K562 (cell line): Measurements from ENCODE around the gene MRTFB. TPM values are rescaled to one million over a fixed set of nuclear protein-coding genes. Genes with fewer than 3 reads are reported as not detected.
A peak's percentile ranks its signal among the peaks of the same experiment; 100 is the strongest.

Source experiments
- ATAC-seq: fragments of 200-7000 bp; cut with Tn5 transposase; 3 replicates; pipeline ENCODE4 v1.9.1; 2020; ENCODE audit warnings: moderate library complexity
- Bru-seq: library from RNA; stranded (reverse); fragments of 400-500 nt; gene quantifications from one replicate; lab custom pipeline; 2021; lab: Mats Ljungman, UMichigan
- BruChase-seq, 2 experiments: library from RNA; stranded (reverse); fragments of 400-500 nt; gene quantifications; one replicate each; lab custom pipeline; 2021; lab: Mats Ljungman, UMichigan
- BruUV-seq: library from RNA; stranded (reverse); fragments of 400-500 nt; replicated peaks from 2 replicates; lab custom pipeline; 2021; lab: Mats Ljungman, UMichigan
- CTCF ChIA-PET: fragments of 300-600 bp; formaldehyde crosslinking; extraction: SDS; loops from one replicate; lab custom pipeline; 2021; ENCODE audit warnings: low intra/inter-chr PET ratio; lab: Yijun Ruan, JAX
- POLR2A ChIA-PET: fragments of 300-600, 350-650 bp; sonication (Branson Sonifier 250); formaldehyde crosslinking; extraction: SDS; loops from one replicate; lab custom pipeline; 2021; ENCODE audit warnings: antibody characterized with exemption, inconsistent platforms; lab: Yijun Ruan, JAX
- DNase-seq, 4 experiments: peaks; one replicate each; pipeline versions ENCODE4 v3.0.0 to v3.0.0-alpha.2; 2011 to 2018; ENCODE audit warnings: low spot score in 3 of 4, mixed read lengths in 3 of 4; ENCODE audit errors: extremely low read depth in 1 of 4
- FAIRE-seq: peaks from 2 replicates; lab custom pipeline; 2011; peaks lifted over from hg19 to GRCh38; lab: Jason Lieb, UNC
- H2AFZ ChIP-seq: 2 replicates; pipeline ENCODE4 v1.6.0; 2011; ENCODE audit warnings: low read depth, low read length, control low read depth, inconsistent platforms
- H3K27ac ChIP-seq: fragments of 200-600 bp; 3 replicates; pipeline ENCODE4 v1.8.0; 2011; ENCODE audit warnings: low read depth, mild to moderate bottlenecking, control low read depth, inconsistent platforms, low read length, moderate library complexity, mixed read lengths; ENCODE audit errors: extremely low read depth
- H3K27me3 ChIP-seq, 2 experiments: fragments of 300-600 bp in 1 of 2; 2 replicates in 1 of 2; 3 replicates in 1 of 2; pipeline versions ENCODE4 v1.6.0 to v1.8.0; 2011; ENCODE audit warnings: inconsistent platforms in 2 of 2, low read length in 2 of 2, mild to moderate bottlenecking in 1 of 2, mixed read lengths in 1 of 2, moderate library complexity in 1 of 2; ENCODE audit not compliant: control insufficient read depth in 2 of 2, insufficient read depth in 2 of 2
- H3K36me3 ChIP-seq: fragments of 300-600 bp; 3 replicates; pipeline ENCODE4 v1.8.0; 2011; ENCODE audit warnings: mild to moderate bottlenecking, low read length, inconsistent platforms; ENCODE audit not compliant: control insufficient read depth, insufficient read depth
- H3K4me1 ChIP-seq, 2 experiments: fragments of 200-600 bp in 1 of 2; replicated peaks in 1 of 2; 2 replicates in 1 of 2; 3 replicates in 1 of 2; pipeline versions ENCODE4 v1.5.1 to v1.8.0; 2011; ENCODE audit warnings: inconsistent platforms in 2 of 2, low read length in 2 of 2, mild to moderate bottlenecking in 1 of 2, mixed read lengths in 1 of 2, moderate library complexity in 1 of 2; ENCODE audit not compliant: control insufficient read depth in 2 of 2, insufficient read depth in 2 of 2
- H3K4me2 ChIP-seq: 2 replicates; pipeline ENCODE4 v1.6.1; 2011; ENCODE audit warnings: low read length, control low read depth, inconsistent platforms, mixed read lengths; ENCODE audit not compliant: insufficient read depth
- H3K4me3 ChIP-seq: fragments of 200-600 bp; sonication (generic), shearing (Covaris generic); 2 replicates; pipeline ENCODE4 v1.5.1; 2016; ENCODE audit warnings: control low read depth, inconsistent platforms
- H3K79me2 ChIP-seq: fragments of 200-600 bp; 3 replicates; pipeline ENCODE4 v1.8.0; 2011; ENCODE audit warnings: low read length, inconsistent platforms; ENCODE audit not compliant: control insufficient read depth, insufficient read depth
- H3K9ac ChIP-seq, 2 experiments: 2 replicates each; pipeline versions ENCODE4 v1.6.0 to v1.6.1; 2011; ENCODE audit warnings: low read depth in 2 of 2, low read length in 2 of 2, control low read depth in 1 of 2, inconsistent platforms in 1 of 2, mild to moderate bottlenecking in 1 of 2, mixed read lengths in 1 of 2; ENCODE audit not compliant: insufficient read depth in 1 of 2
- H3K9me1 ChIP-seq: one replicate; pipeline ENCODE4 v1.6.0; 2011; ENCODE audit warnings: inconsistent platforms, mild to moderate bottlenecking, low read length, moderate library complexity; ENCODE audit not compliant: control insufficient read depth, insufficient read depth
- H3K9me3 ChIP-seq: replicated peaks from 2 replicates; pipeline ENCODE4 v1.5.1; 2011; ENCODE audit warnings: low read depth, low read length, inconsistent platforms; ENCODE audit not compliant: control insufficient read depth, insufficient read depth
- H4K20me1 ChIP-seq: replicated peaks from 2 replicates; pipeline ENCODE4 v1.6.1; 2011; ENCODE audit warnings: low read length, inconsistent platforms, mixed read lengths; ENCODE audit not compliant: control insufficient read depth, insufficient read depth
- E2F3 ChIP-seq: fragments of 250-450 bp; sonication (Bioruptor Pico); IDR thresholded peaks from 2 replicates; pipeline ENCODE4 v1.4.0; 2020; ENCODE audit warnings: mild to moderate bottlenecking
- EP300 ChIP-seq: IDR thresholded peaks from 2 replicates; pipeline ENCODE4 v1.6.1; 2012; ENCODE audit warnings: low read length, improper control_type of control experiment
- KHSRP ChIP-seq: fragments of 450-650 bp; IDR thresholded peaks from 2 replicates; pipeline ENCODE4 v1.6.1; 2017
- NCOA1 ChIP-seq: fragments of 450-650 bp; IDR thresholded peaks from 2 replicates; pipeline ENCODE4 v1.6.1; 2016; ENCODE audit warnings: low read depth
- NFATC3 ChIP-seq: fragments of 450-650 bp; IDR thresholded peaks from 2 replicates; pipeline ENCODE4 v1.6.1; 2017; ENCODE audit warnings: mild to moderate bottlenecking
- NR4A1 ChIP-seq, 2 experiments: fragments of 250-450 bp in 1 of 2; fragments of 450-650 bp in 1 of 2; sonication (Bioruptor Pico) in 1 of 2; IDR thresholded peaks; 2 replicates each; pipeline versions ENCODE4 v1.4.0 to v1.6.1; 2016 to 2020; ENCODE audit warnings: mild to moderate bottlenecking in 2 of 2, missing compliant biosample characterization in 1 of 2, missing genetic modification characterization in 1 of 2, moderate library complexity in 1 of 2
- PML ChIP-seq: IDR thresholded peaks from 2 replicates; pipeline ENCODE4 v1.6.1; 2012; ENCODE audit warnings: low read length, inconsistent platforms
- POLR2G ChIP-seq: fragments of 200-400 bp; formaldehyde crosslinking; IDR thresholded peaks from 2 replicates; pipeline ENCODE4 v1.6.1; 2017; ENCODE audit warnings: low read depth, mild to moderate bottlenecking, antibody characterized with exemption, low read length, moderate library complexity
- PRMT5 ChIP-seq: sonication (generic); formaldehyde crosslinking; IDR thresholded peaks from 2 replicates; pipeline ENCODE4 v1.5.0; 2020; ENCODE audit warnings: missing genetic modification reagents
- SIN3B ChIP-seq: fragments of 450-650 bp; IDR thresholded peaks from 2 replicates; pipeline ENCODE4 v1.6.1; 2017; ENCODE audit warnings: low read depth, mild to moderate bottlenecking, moderate library complexity
- TCF7 ChIP-seq: sonication (generic); IDR thresholded peaks from 2 replicates; pipeline ENCODE4 v1.6.1; 2016; ENCODE audit warnings: antibody characterized with exemption, borderline replicate concordance
- XRCC4 ChIP-seq: IDR thresholded peaks from one replicate; pipeline ENCODE4 v1.6.1; 2011; ENCODE audit not compliant: insufficient read depth, insufficient read length; ENCODE audit errors: extremely low read depth
- ZBED1 ChIP-seq: IDR thresholded peaks from 2 replicates; pipeline ENCODE4 v1.6.1; 2014
- ZNF140 ChIP-seq: fragments of 250-450 bp; sonication (Bioruptor Pico); IDR thresholded peaks from 2 replicates; pipeline ENCODE4 v1.8.0; 2021; ENCODE audit warnings: moderate library complexity, mild to moderate bottlenecking, inconsistent platforms
- ZNF175 ChIP-seq: fragments of 200-800 bp; sonication (Bioruptor generic); IDR thresholded peaks from 2 replicates; pipeline ENCODE4 v1.6.1; 2016; ENCODE audit warnings: low read depth, mild to moderate bottlenecking, missing genetic modification characterization, missing compliant biosample characterization
- ZNF764 ChIP-seq: fragments of 250-450 bp; sonication (Bioruptor Pico); IDR thresholded peaks from 2 replicates; pipeline ENCODE4 v1.4.0; 2020; ENCODE audit warnings: low read depth, mild to moderate bottlenecking, moderate library complexity
- ZNF778 ChIP-seq: fragments of 450-650 bp; formaldehyde crosslinking; IDR thresholded peaks from 2 replicates; pipeline ENCODE4 v1.4.0; 2020; ENCODE audit warnings: mild to moderate bottlenecking, moderate library complexity
- WGBS: fragments of 100-300 bp; shearing (Covaris generic); methylation state at CpG from one replicate; pipeline ENCODE4 v1.1.6; 2016; ENCODE audit warnings: low coverage, mixed read lengths; ENCODE audit not compliant: insufficient coverage; ENCODE audit errors: missing lambda C conversion rate; 5-methylcytosine and 5-hydroxymethylcytosine counted together
- in situ Hi-C: fragments of 300-500 bp; cut with MboI; formaldehyde crosslinking; loops from 4 replicates; pipeline ENCODE4 v1.15.0; 2018; ENCODE audit warnings: inconsistent platforms, mixed read lengths
- intact Hi-C: fragments of 100-400 bp; cut with micrococcal nuclease; formaldehyde crosslinking; loops from 2 replicates; pipeline ENCODE4 v1.14.2; 2022
- long read RNA-seq, 3 experiments: library from polyadenylated mRNA in 2 of 3; library from RNA in 1 of 3; unstranded in 2 of 3; stranded (forward) in 1 of 3; transcript quantifications; one replicate each; pipeline ENCODE4 v2.0.0, GENCODE V29; 2019 to 2022
- polyA minus RNA-seq, 3 experiments: library from RNA; depleted of rRNA, polyadenylated mRNA; stranded (reverse); fragments of >200 nt; gene quantifications; 2 replicates each; pipeline ENCODE4 v1.2.3, GENCODE V29; 2011
- polyA plus RNA-seq, 8 experiments: library from polyadenylated mRNA; depleted of rRNA in 4 of 8; stranded (reverse) in 5 of 8; unstranded in 3 of 8; fragments of >200 nt; fragmentation: Nextera tagmentation in 2 of 8; fragmentation: Illumina TruSeq in 1 of 8; extraction: Ambion mirVana in 2 of 8; extraction: Trizol in 1 of 8; gene quantifications; 2 replicates each; pipeline versions ENCODE4 v1.2.1 to v1.2.3, GENCODE V29; 2011 to 2014; ENCODE audit warnings: inconsistent platforms in 1 of 8, missing spikeins in 1 of 8
- total RNA-seq, 7 experiments: library from RNA; depleted of rRNA in 6 of 7; stranded (reverse); fragments of >200 nt in 6 of 7; fragmentation: Illumina TruSeq in 2 of 7; extraction: Trizol in 2 of 7; gene quantifications; 2 replicates each; pipeline versions ENCODE4 v1.2.1 to v1.2.3, GENCODE V29; 2011 to 2021; ENCODE audit warnings: low replicate concordance in 1 of 7
- TF ChIP-seq, protein P1 (sequence below): IDR thresholded peaks from 2 replicates; pipeline ENCODE4 v1.6.1; 2012; ENCODE audit warnings: low read depth, low read length, improper control_type of control experiment, borderline replicate concordance

Gene MRTFB
- total RNA-seq (2011; cell fraction: chromatin; rRNA removed; ENCODE audit: low replicate concordance) = 24.0 and 65.8 TPM in 2 replicates
- 12.0 and 13.7 TPM in 2 replicates for total RNA-seq (2011; cell fraction: nucleolus; rRNA removed)
- 31.4 and 57.9 TPM in 2 replicates for total RNA-seq (2011; cell fraction: nucleoplasm; rRNA removed)
- total RNA-seq (2014; rRNA removed) = 6.4 and 6.8 TPM in 2 replicates
- 7.0 and 7.6 TPM in 2 replicates for total RNA-seq (2014; rRNA removed; fragmentation: Illumina TruSeq; extraction: Trizol)
- 6.7 and 6.8 TPM in 2 replicates for total RNA-seq (2015; rRNA removed; fragmentation: Illumina TruSeq; extraction: Trizol)
- 10.7 and 12.7 TPM in 2 replicates for total RNA-seq (2021)
- 6.6 and 8.1 TPM in 2 replicates for polyA plus RNA-seq (2011; rRNA removed)
- 5.5 and 6.9 TPM in 2 replicates for polyA plus RNA-seq (2011; cell fraction: cytosol; rRNA removed)
- polyA plus RNA-seq (2011; cell fraction: nucleus; rRNA removed) = 25.2 and 37.8 TPM in 2 replicates
- 6.7 and 11.7 TPM in 2 replicates for polyA plus RNA-seq (2012)
- polyA plus RNA-seq (2014; fragmentation: Illumina TruSeq; extraction: Trizol) = 10.2 and 10.4 TPM in 2 replicates
- 1 to 10 TPM; 2.2 to 2.3 TPM for polyA plus RNA-seq (2014; fragmentation: Nextera tagmentation; extraction: Ambion mirVana)
- 5.1 and 7.9 TPM in 2 replicates for polyA plus RNA-seq (2014; rRNA removed)
- 13.0 and 16.7 TPM in 2 replicates for polyA minus RNA-seq (2011; rRNA and poly(A)+ RNA removed)
- polyA minus RNA-seq (2011; cell fraction: cytosol; rRNA and poly(A)+ RNA removed) = 4.1 and 5.9 TPM in 2 replicates
- 15.5 and 24.1 TPM in 2 replicates for polyA minus RNA-seq (2011; cell fraction: nucleus; rRNA and poly(A)+ RNA removed)
- Bru-seq, nascent RNA = percentile 67 among the genes with signal in this experiment
- percentile 69 among the genes with signal in this experiment for BruChase-seq, experiment 1, labeled RNA remaining after a 2-hour chase
- percentile 69 among the genes with signal in this experiment for BruChase-seq, experiment 2, labeled RNA remaining after a 6-hour chase
- long read RNA-seq, experiment 1, partial matches to known transcripts = 0 of 9 reads
- long read RNA-seq, experiment 1, other reads (novel, unspliced or antisense) = 9 of 9 reads
- long read RNA-seq, experiment 2, partial matches to known transcripts = 0 of 2 reads
- long read RNA-seq, experiment 2, other reads (novel, unspliced or antisense) = 2 of 2 reads
- long read RNA-seq, experiment 3, partial matches to known transcripts = 1 of 1 reads
- long read RNA-seq, experiment 3, other reads (novel, unspliced or antisense) = 0 of 1 reads

- H3K4me2 ChIP-seq = peak within 1 kb of the TSS; percentile 93
- ChIA-PET CTCF (no interaction called here), POLR2A (interaction anchor here (2.1 kb wide), 1 partner anchor 11 kb away, joined by 8 read pairs; no protein-coding TSS in a partner anchor)
- under 1% methylated on average over 27 of the region's 86 CpGs for WGBS
- peaks cover 7 to 12% of the 10 kb centered on the region in 2 experiments; a peak in 4 of 5 replicates for H3K4me1 ChIP-seq
- no peaks in the 10 kb centered on the region for H3K27me3 ChIP-seq
- no TSS peak for BruUV-seq
- DNase-seq = peak; percentile 86 to 94 (median 91)
- in situ Hi-C loops (no loop called here), intact Hi-C loops (loop anchor here (10.0 kb wide), 1 partner anchor 114 kb away; no protein-coding TSS in a partner anchor)
- peak within 1 kb of the TSS; percentile 78 for H3K27ac ChIP-seq
- no peaks in the 10 kb centered on the region for H4K20me1 ChIP-seq
- H3K36me3 ChIP-seq = no peaks in the 10 kb centered on the region
- H3K4me3 ChIP-seq = peak within 1 kb of the TSS; percentile 85
- ATAC-seq = peak; percentile 93
- H3K9me3 ChIP-seq = no peaks in the 10 kb centered on the region
- H3K9ac ChIP-seq = peak within 1 kb of the TSS; percentile 78 to 92
- peaks cover 26% of the 10 kb centered on the region for H3K79me2 ChIP-seq
- H2AFZ ChIP-seq = peak within 1 kb of the TSS; percentile 99
- FAIRE-seq = no peak
- H3K9me1 ChIP-seq = no peaks in the 10 kb centered on the region
- peak; percentile 87 for TF ChIP-seq POLR2G
- no peak for TF ChIP-seq KHSRP
- no peak for TF ChIP-seq ZNF175 (CRISPR knock-in tag)
- no peak for TF ChIP-seq NCOA1
- no peak for TF ChIP-seq TCF7
- TF ChIP-seq ZNF140 (CRISPR knock-in tag) = no peak
- TF ChIP-seq EP300 = no peak
- TF ChIP-seq ZNF778 (CRISPR knock-in tag) = no peak
- TF ChIP-seq SIN3B = peak; percentile 23; the same call in 1 of the 2 replicates
- no peak for TF ChIP-seq NFATC3
- no peak for TF ChIP-seq PML
- peak; percentile 70; the same call in 1 of the 2 replicates for TF ChIP-seq NR4A1 (CRISPR knock-in tag; IDR thresholded peaks at IDR 0.05)
- no peak for TF ChIP-seq NR4A1 (tag; IDR thresholded peaks at IDR 0.05)
- no peak for TF ChIP-seq ZBED1
- TF ChIP-seq PRMT5 = no peak
- TF ChIP-seq ZNF764 = no peak
- TF ChIP-seq, protein P1, sequence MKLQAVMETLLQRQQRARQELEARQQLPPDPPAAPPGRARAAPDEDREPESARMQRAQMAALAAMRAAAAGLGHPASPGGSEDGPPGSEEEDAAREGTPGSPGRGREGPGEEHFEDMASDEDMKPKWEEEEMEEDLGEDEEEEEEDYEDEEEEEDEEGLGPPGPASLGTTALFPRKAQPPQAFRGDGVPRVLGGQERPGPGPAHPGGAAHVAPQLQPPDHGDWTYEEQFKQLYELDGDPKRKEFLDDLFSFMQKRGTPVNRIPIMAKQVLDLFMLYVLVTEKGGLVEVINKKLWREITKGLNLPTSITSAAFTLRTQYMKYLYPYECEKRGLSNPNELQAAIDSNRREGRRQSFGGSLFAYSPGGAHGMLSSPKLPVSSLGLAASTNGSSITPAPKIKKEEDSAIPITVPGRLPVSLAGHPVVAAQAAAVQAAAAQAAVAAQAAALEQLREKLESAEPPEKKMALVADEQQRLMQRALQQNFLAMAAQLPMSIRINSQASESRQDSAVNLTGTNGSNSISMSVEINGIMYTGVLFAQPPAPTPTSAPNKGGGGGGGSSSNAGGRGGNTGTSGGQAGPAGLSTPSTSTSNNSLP = no peak
- 0 out of 2 replicates have a peak, but pooled peaks have one; percentile 2 for TF ChIP-seq E2F3
- TF ChIP-seq XRCC4 = no peak
These were observed at the start of gene MRTFB for GRCh38 chr16:14070877-14071575. TSS of gene MRTFB (plus strand) at chr16:14071319. CDS start at chr16:14140607, 69,288 bp downstream.
